Ovary (tissue), 3 donors: ENCODE results near the gene MRPL34.

Experiments used
- CTCF ChIP-seq, 3 donors: fragments of 450-650 bp in 2 of 3; fragments of 200-600 bp in 1 of 3; IDR thresholded peaks; one replicate each; pipeline versions ENCODE4 v1.5.1 to v1.8.0; 2016 to 2022; ENCODE audit warnings: antibody characterized with exemption in 3 of 3, mild to moderate bottlenecking in 1 of 3
- POLR2A ChIP-seq: fragments of 450-650 bp; IDR thresholded peaks from one replicate; pipeline ENCODE4 v1.6.1; 2017; ENCODE audit warnings: antibody characterized with exemption, mild to moderate bottlenecking, moderate library complexity
- donor health status: DM: no; HTN: no; CAD: no.

GRCh38 chr19:17346109-17346671 is 40.5 kb downstream of the MRPL34 start:
- TF ChIP-seq CTCF (IDR thresholded peaks at IDR 0.05) (peak; percentile 93 to 96 (median 95)), POLR2A (no peak)
